Ascending aorta (tissue), 2 donors: ENCODE measurements around the gene ZMYM2. TPM values are rescaled to one million over a fixed set of nuclear protein-coding genes. Genes with fewer than 3 reads are reported as not detected.
"Not testable (repeated sequence)": the region's sequence is repeated elsewhere in the genome, so short reads cannot be mapped to it uniquely, and the experiment has no call there.

Experiments used
- DNase-seq, 2 donors: peaks; one replicate each; pipeline ENCODE4 v3.0.0-alpha.2; 2019; ENCODE audit warnings: low spot score in 2 of 2
- H3K27ac ChIP-seq, 2 donors: fragments of 200-600 bp; sonication (generic); one replicate each; pipeline ENCODE4 v1.5.1; 2016 to 2017; ENCODE audit warnings: mild to moderate bottlenecking in 1 of 2
- H3K27me3 ChIP-seq: fragments of 200-600 bp; sonication (generic); one replicate; pipeline ENCODE4 v1.5.1; 2017
- H3K36me3 ChIP-seq, 2 donors: fragments of 200-600 bp; sonication (generic); one replicate each; pipeline ENCODE4 v1.5.1; 2016
- H3K4me1 ChIP-seq, 2 donors: fragments of 200-600 bp; sonication (generic); one replicate each; pipeline ENCODE4 v1.5.1; 2016 to 2017; ENCODE audit warnings: mild to moderate bottlenecking in 1 of 2
- H3K4me3 ChIP-seq, 2 donors: fragments of 200-600 bp; sonication (generic); one replicate each; pipeline ENCODE4 v1.5.1; 2016 to 2017; ENCODE audit warnings: mild to moderate bottlenecking in 1 of 2
- H3K9me3 ChIP-seq, 2 donors: fragments of 200-600 bp; sonication (generic); one replicate each; pipeline ENCODE4 v1.5.1; 2016
- CTCF ChIP-seq, 3 experiments: fragments of 200-600 bp in 2 of 3; fragments of 450-650 bp in 1 of 3; sonication (generic) in 2 of 3; IDR thresholded peaks; one replicate each; pipeline ENCODE4 v1.5.1; 2016 to 2019; ENCODE audit warnings: antibody characterized with exemption in 3 of 3, mild to moderate bottlenecking in 1 of 3, moderate library complexity in 1 of 3
- intact Hi-C: fragments of 100-400 bp; cut with DNase I; formaldehyde crosslinking; loops from one replicate; pipeline ENCODE4 v1.15.1; 2023
- total RNA-seq: library from RNA; depleted of rRNA; stranded (reverse); fragments of >200 nt; gene quantifications from one replicate; pipeline ENCODE4 v1.1.0, GENCODE V29; 2016

Gene ZMYM2
- total RNA-seq, 1 donor from 2014 or later, result 76.6 TPM

- H3K4me1 ChIP-seq, result no peaks in the 10 kb centered on the region
- H3K27me3 ChIP-seq, result no peaks in the 10 kb centered on the region
- DNase-seq, result no peak
- peaks cover 35 to 55% of the 10 kb centered on the region in 2 donors for H3K36me3 ChIP-seq
- intact Hi-C loops, result no loop called here
- H3K9me3 ChIP-seq, result no peaks in the 10 kb centered on the region
- TF ChIP-seq CTCF (IDR thresholded peaks at IDR 0.05), result no peak
- H3K27ac ChIP-seq, result no peak overlapping the region
- H3K4me3 ChIP-seq, result no peak overlapping the region
These were observed 75.0 kb downstream of the ZMYM2 start for GRCh38 chr13:20033486-20033885.

GRCh38 chr13:20035130-20035529, 76.6 kb downstream of the ZMYM2 start:
- DNase-seq, result no peak
- TF ChIP-seq CTCF (IDR thresholded peaks at IDR 0.05), result peak in 1 of 3 experiments; percentile 23
- Histone ChIP-seq H3K9me3 (no peaks in the 10 kb centered on the region), H3K27ac (no peak overlapping the region), H3K36me3 (peaks cover 39 to 59% of the 10 kb centered on the region in 2 donors), H3K4me1 (no peaks in the 10 kb centered on the region), H3K4me3 (no peak overlapping the region), H3K27me3 (no peaks in the 10 kb centered on the region)
- intact Hi-C loops, result no loop called here

GRCh38 chr13:20037908-20038307, 79.4 kb downstream of the ZMYM2 start:
- H3K9me3 ChIP-seq, result no peaks in the 10 kb centered on the region
- no peaks in the 10 kb centered on the region for H3K27me3 ChIP-seq
- no peak overlapping the region for H3K27ac ChIP-seq
- intact Hi-C loops, result no loop called here
- peaks cover 26 to 66% of the 10 kb centered on the region in 2 donors for H3K36me3 ChIP-seq
- no peak for TF ChIP-seq CTCF (IDR thresholded peaks at IDR 0.05)
- H3K4me3 ChIP-seq, result no peak overlapping the region
- no peaks in the 10 kb centered on the region for H3K4me1 ChIP-seq
- DNase-seq, result no peak

GRCh38 chr13:20042603-20043002, 84.1 kb downstream of the ZMYM2 start:
- DNase-seq, H3K27me3 ChIP-seq, H3K4me1 ChIP-seq, H3K27ac ChIP-seq, H3K4me3 ChIP-seq, H3K9me3 ChIP-seq, intact Hi-C loops: not testable (repeated sequence)
- peaks cover 20 to 48% of the 10 kb centered on the region in 2 donors for H3K36me3 ChIP-seq

GRCh38 chr13:20043207-20043925, 84.8 kb downstream of the ZMYM2 start:
- peaks cover 14 to 40% of the 10 kb centered on the region in 2 donors for H3K36me3 ChIP-seq
- no peak overlapping the region for H3K27ac ChIP-seq
- no peaks in the 10 kb centered on the region for H3K27me3 ChIP-seq
- no peak overlapping the region for H3K4me3 ChIP-seq
- no peaks in the 10 kb centered on the region for H3K9me3 ChIP-seq
- intact Hi-C loops, result no loop called here
- DNase-seq, result no peak
- no peak for TF ChIP-seq CTCF (IDR thresholded peaks at IDR 0.05)
- no peaks in the 10 kb centered on the region for H3K4me1 ChIP-seq

GRCh38 chr13:20044086-20044485, 85.6 kb downstream of the ZMYM2 start:
- no peak for DNase-seq
- intact Hi-C loops, result no loop called here
- Histone ChIP-seq H3K27me3 (no peaks in the 10 kb centered on the region), H3K27ac (no peak overlapping the region), H3K4me3 (no peak overlapping the region), H3K4me1 (no peaks in the 10 kb centered on the region), H3K36me3 (peaks cover 14 to 38% of the 10 kb centered on the region in 2 donors), H3K9me3 (no peaks in the 10 kb centered on the region)
- TF ChIP-seq CTCF (IDR thresholded peaks at IDR 0.05), result no peak
